IPS-18a (cell line): ENCODE results near the gene ADAP2.
"Not testable (repeated sequence)": the region's sequence is repeated elsewhere in the genome, so short reads cannot be mapped to it uniquely, and the experiment has no call there.

Experiments used
- H3K27ac ChIP-seq: one replicate; pipeline ENCODE4 v1.5.1; 2013; ENCODE audit warnings: low read length
- H3K27me3 ChIP-seq: one replicate; pipeline ENCODE4 v1.6.1; 2013; ENCODE audit warnings: mild to moderate bottlenecking, low read length; ENCODE audit not compliant: control insufficient read depth, insufficient read depth
- H3K36me3 ChIP-seq: one replicate; pipeline ENCODE4 v1.6.1; 2013; ENCODE audit warnings: low read depth, low read length; ENCODE audit not compliant: control insufficient read depth
- H3K4me1 ChIP-seq: one replicate; pipeline ENCODE4 v1.6.1; 2013; ENCODE audit warnings: low read depth, low read length; ENCODE audit not compliant: control insufficient read depth
- H3K4me3 ChIP-seq: one replicate; pipeline ENCODE4 v1.5.1; 2013; ENCODE audit warnings: low read length
- H3K9ac ChIP-seq: one replicate; pipeline ENCODE4 v1.6.1; 2013; ENCODE audit warnings: mild to moderate bottlenecking, low read length, moderate library complexity
- H3K9me3 ChIP-seq: one replicate; pipeline ENCODE4 v1.6.1; 2013; ENCODE audit warnings: low read depth, low read length; ENCODE audit not compliant: control insufficient read depth

Gene ADAP2

DNA sequence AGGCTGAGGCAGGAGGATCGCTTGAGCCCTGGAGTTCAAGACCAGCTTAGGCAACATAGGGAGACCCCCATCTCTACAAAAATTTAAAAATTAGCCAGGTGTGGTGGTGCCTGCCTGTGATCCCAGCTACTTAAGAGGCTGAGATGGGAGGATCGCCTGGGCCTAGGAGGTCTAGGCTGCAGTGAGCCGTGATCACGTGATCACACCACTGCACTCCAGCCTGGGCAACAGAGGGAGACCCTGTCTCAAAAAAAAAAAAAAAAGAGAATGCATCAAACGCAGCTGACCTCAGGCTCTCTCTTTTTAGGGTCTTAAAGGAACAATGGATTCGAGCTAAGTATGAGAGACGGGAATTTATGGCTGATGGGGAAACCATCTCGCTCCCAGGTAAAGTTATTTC, 9.8 kb downstream of the ADAP2 start:
- not testable (repeated sequence) for H3K4me1 ChIP-seq, H3K27ac ChIP-seq, H3K27me3 ChIP-seq, H3K36me3 ChIP-seq, H3K4me3 ChIP-seq, H3K9me3 ChIP-seq, H3K9ac ChIP-seq

DNA sequence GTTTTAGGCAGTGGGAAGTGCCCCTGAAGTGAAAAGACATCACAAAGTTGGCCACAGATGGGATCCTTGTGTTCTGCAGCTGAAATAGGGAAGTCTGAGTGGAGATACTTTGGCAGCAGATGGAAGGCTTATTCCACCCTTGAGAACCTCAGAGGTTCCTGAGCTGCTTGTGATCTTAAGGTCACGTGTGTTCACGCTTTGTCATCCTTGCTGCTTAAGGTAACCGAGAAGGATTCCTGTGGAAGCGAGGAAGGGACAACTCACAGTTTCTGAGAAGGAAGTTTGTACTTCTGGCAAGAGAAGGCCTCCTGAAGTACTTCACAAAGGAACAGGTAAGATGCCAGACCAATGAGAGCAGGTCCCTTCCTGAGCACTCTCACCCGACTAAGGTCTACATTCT, 12.2 kb downstream of the ADAP2 start:
- H3K27ac ChIP-seq: no peak overlapping the region

DNA sequence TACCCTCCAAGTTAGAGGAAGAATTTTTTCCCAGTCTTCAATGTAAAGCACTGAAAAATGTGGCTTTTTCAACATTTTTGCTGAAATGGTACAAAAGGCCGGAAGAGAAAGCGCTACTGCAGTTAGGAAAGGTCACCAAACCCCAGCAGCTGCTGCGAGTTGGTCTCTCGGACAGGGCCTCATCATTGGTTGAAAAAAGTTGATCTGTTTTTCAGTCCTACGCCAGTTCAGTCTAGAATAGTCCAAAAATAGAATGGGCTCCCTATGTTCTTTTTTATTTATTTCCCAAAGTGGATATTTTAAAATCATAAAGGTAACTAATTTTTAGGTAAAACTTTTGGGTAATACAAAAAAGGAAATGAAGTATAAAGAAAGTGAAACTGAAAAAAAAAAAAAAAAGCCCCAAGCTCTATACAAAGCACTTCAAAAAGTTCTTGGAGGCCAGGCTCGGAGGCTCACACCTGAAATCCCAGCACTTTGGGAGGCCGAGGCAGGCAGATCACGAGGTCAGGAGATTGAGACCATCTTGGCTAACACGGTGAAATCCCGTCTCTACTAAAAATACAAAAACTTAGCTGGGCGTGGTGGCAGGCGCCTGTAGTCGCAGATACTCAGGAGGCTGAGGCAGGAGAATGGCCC, 17.4 kb downstream of the ADAP2 start:
- H3K4me1 ChIP-seq: no peaks in the 10 kb centered on the region
- H3K36me3 ChIP-seq: no peaks in the 10 kb centered on the region
- H3K9me3 ChIP-seq: no peaks in the 10 kb centered on the region
- H3K27me3 ChIP-seq: no peaks in the 10 kb centered on the region
- H3K9ac ChIP-seq: no peak overlapping the region
- H3K4me3 ChIP-seq: no peak overlapping the region
- H3K27ac ChIP-seq: no peak overlapping the region

More for the DNA sequence above, 12.2 kb downstream of the ADAP2 start:
- Histone ChIP-seq H3K9ac (no peak overlapping the region), H3K9me3 (no peaks in the 10 kb centered on the region), H3K36me3 (no peaks in the 10 kb centered on the region), H3K4me3 (no peak overlapping the region), H3K27me3 (no peaks in the 10 kb centered on the region), H3K4me1 (no peaks in the 10 kb centered on the region)

DNA sequence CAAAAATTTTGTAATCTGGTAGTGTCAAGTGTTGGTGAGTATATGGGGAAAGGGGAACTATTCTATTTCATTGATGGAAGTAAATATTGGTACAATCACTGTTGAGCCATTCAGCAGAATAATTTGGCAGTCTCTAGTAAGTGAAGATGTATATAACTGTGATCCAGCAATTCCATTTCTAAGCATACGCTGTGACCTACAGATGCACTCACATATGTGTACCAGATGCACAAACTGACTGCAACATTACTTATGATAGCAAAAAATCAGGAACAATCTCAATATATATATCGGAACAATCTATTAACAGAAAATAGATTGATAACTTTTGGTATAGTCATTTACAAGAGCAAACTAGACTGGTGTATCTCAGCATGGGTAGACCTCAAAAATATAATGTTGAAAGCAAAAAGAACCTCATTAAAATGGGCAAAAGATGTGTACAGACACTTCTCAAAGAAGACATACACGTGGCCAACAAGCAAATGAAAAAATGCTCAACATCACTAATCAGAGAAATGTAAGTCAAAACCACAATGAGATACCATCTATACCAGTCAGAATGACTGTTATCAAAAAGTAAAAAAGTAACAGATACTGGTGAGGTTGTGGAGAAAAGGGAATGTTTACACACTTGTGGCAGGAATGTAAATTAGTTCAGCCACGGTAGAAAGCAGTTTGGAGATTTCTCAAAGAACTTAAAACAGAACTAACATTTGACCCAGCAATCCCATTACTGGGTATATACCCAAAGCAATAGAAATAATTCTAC, 20.7 kb downstream of the ADAP2 start:
- Histone ChIP-seq H3K9ac (no peak overlapping the region), H3K4me1 (no peaks in the 10 kb centered on the region), H3K9me3 (no peaks in the 10 kb centered on the region), H3K27me3 (no peaks in the 10 kb centered on the region), H3K27ac (no peak overlapping the region), H3K36me3 (no peaks in the 10 kb centered on the region), H3K4me3 (no peak overlapping the region)

DNA sequence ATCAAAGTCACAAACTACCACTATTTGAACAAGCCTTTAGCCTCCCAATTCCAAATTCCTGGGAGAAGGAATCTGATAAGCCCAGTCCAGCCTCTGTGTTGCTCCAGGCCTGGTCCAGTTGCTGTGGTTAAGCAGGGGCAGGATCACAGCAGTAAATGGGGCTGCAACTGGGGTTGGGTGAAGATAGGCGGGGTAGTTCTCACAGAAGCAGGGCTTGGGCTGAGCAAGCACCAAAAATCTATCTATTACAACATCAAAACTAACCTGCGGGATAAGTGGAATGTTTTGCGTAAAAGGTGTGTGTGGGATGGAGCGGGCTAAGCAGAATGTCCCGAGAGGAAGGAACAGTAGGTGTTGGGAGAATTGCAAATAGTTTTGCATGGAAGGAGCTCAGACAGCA, 26.1 kb downstream of the ADAP2 start:
- H3K27ac ChIP-seq: no peak overlapping the region
- no peak overlapping the region for H3K4me3 ChIP-seq
- no peaks in the 10 kb centered on the region for H3K4me1 ChIP-seq
- no peak overlapping the region for H3K9ac ChIP-seq
- H3K36me3 ChIP-seq: no peaks in the 10 kb centered on the region
- no peaks in the 10 kb centered on the region for H3K9me3 ChIP-seq
- H3K27me3 ChIP-seq: no peaks in the 10 kb centered on the region

DNA sequence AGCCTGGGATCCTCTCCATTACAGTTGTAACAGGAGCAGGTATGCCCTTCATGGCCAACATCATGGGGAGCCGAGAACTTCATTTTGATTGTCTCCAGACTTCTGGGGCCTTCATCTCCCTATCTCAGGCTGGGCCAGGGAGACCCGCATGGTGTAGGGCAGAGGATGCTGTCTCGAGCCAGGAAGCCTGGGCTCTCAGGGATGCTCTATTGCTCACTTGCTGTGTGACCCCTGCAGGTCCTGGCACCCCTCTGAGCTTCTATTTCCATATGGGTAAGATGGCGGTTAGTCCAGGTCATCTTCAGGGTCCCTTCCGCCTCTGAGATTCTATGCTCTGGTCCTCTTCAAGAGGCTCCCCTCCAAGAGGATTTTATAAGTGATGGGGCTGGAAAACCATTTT, 28.4 kb downstream of the ADAP2 start:
- H3K27ac ChIP-seq: no peak overlapping the region
- no peak overlapping the region for H3K4me3 ChIP-seq
- H3K36me3 ChIP-seq: no peaks in the 10 kb centered on the region
- no peaks in the 10 kb centered on the region for H3K4me1 ChIP-seq
- no peak overlapping the region for H3K9ac ChIP-seq
- H3K27me3 ChIP-seq: no peaks in the 10 kb centered on the region
- H3K9me3 ChIP-seq: no peaks in the 10 kb centered on the region

DNA sequence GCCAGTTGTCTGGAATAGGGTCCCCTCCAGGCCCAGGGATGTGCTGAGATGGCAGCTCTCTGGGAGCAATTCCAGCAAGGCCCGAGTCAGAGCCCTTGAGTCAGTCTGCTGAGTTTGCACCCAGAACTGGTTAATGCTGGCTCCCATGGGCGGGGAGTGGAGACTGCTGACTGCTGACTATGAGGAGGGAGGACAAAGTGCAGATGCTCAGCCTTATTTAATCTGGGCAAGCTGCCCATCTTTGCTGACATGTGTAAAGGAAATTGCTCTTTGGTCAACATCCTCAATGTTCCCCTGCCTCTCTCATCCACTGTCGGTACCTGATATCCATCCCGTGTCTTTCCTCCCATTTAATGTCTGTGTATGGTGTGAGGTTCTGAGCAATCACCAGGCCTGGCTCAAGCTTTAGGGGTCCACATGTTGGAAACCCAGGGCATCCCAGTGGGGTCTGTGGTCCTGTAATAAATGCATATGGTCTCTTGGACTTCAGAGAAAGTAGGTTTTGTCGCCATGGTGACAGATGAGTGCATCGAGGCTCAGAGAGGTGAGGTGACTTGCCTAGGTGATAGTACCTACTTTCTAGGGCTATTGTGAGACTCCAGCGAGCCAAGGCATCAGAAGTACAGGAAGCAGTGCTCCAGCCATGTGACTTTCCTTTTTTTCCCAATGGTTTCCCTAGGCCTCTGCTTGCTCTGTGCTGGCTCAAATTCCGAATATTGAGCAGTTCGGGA, 29.1 kb downstream of the ADAP2 start:
- H3K27me3 ChIP-seq: no peaks in the 10 kb centered on the region
- no peak overlapping the region for H3K27ac ChIP-seq
- no peaks in the 10 kb centered on the region for H3K4me1 ChIP-seq
- H3K4me3 ChIP-seq: no peak overlapping the region
- H3K9ac ChIP-seq: no peak overlapping the region
- H3K36me3 ChIP-seq: no peaks in the 10 kb centered on the region
- H3K9me3 ChIP-seq: no peaks in the 10 kb centered on the region

DNA sequence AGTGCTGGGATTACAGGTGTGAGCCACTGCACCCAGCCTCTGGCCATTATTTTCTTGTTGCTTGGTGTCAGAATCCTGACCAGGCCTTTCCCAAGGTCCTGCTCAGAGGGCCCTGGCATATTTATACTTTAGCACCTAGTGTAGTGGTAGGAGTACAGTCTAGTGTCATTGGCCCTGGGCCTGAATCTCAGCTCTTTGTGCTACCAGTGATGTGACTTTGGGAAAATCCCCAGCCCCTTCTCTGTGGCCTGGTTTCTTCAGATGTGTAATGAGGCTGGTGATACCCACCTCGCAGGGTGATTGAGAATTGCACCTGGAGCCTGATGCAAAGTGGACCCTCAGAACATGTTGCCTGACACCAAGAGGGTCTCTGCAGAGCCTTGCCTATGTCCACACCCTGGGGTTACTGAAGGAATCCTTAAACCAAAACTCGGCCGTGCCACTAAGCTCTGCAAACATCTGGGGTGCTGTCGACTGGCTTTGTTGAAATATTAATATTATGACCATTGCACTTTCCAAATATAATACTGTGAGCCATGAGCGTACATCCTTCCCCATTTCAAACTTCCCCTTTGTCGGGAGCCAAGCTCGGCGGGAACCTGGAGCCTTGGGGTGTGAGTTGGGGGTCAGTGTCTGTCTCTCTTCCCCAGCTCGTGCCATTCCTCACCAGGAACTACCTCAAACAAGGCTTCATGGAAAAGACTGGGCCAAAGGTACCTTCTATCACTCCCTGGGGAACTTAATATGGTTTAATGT, 31.1 kb downstream of the ADAP2 start:
- Histone ChIP-seq H3K4me1 (peaks cover 8% of the 10 kb centered on the region), H3K36me3 (no peaks in the 10 kb centered on the region), H3K4me3 (no peak overlapping the region), H3K9ac (no peak overlapping the region), H3K9me3 (no peaks in the 10 kb centered on the region), H3K27ac (no peak overlapping the region), H3K27me3 (no peaks in the 10 kb centered on the region)

DNA sequence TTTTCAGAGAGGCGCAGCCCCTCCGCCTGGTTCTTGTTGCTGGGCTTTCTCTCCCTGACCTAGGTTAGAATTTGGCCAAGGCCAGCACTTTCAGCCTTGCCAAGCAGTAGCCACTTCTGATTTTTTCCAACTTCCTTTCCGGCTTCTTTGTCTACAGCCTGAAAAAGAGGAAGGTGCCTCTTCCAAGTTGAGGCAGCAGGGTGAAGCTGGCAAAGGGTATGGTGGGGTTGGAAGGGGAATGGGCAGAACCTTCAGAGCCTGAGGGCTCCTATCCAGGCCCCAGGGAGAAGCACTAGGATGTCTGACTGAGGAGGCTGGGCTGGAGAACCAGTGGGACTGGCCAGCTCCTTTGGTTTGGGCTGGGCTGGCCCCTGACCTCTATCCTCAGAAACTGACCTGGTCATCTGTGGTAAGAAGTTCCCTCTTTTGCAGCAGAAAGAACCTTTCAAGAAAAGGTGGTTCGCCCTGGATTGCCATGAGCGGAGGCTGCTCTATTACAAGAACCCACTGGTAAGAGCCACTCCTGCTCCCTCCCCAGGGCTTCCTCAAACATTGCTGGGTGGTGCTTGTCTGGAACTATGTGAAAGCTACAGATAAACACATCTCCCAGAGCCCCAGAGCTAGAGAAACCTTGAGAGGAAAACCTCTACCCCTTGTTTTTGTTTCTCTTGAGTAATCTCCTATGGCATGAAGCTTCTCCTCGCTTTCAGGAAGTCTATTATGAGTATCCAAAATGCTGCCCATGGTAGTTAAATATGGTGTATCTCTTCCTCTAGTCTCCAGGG, 32.5 kb downstream of the ADAP2 start:
- Histone ChIP-seq H3K27me3 (no peaks in the 10 kb centered on the region), H3K27ac (no peak overlapping the region), H3K9ac (no peak overlapping the region), H3K9me3 (no peaks in the 10 kb centered on the region), H3K4me1 (peaks cover 8% of the 10 kb centered on the region), H3K36me3 (no peaks in the 10 kb centered on the region), H3K4me3 (no peak overlapping the region)

DNA sequence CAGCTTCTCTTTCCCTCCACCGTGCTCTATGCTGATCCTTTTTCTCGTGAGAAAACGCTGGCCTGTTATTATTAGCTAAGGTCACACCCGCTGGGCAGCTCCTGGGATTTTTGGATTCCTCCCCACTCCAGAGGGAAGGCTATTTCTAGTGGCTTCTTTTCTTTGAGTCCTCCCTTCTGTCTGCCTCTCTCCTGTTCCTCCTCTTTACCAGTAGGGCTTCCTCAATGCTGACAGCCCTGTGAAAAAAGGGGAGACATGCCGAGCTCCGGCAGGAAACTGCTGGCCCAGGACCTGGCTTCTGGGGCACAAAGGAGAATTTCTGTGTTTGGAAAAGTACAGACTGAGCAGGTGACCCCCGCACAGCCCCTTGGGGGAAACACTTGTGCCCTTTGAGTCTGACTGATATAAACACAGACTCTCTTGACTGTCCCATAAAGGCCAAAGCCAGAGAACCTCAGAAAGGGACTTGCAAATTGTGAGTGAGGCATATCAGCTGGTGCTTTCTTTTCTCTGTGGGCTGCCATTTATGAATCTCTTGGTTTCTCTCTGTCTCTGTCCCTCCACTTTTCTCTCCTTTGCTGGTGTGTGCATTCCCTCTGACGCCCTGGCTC, 35.1 kb downstream of the ADAP2 start:
- no peaks in the 10 kb centered on the region for H3K36me3 ChIP-seq
- no peaks in the 10 kb centered on the region for H3K27me3 ChIP-seq
- no peak overlapping the region for H3K27ac ChIP-seq
- no peak overlapping the region for H3K4me3 ChIP-seq
- H3K9me3 ChIP-seq: no peaks in the 10 kb centered on the region
- peaks cover 19% of the 10 kb centered on the region for H3K4me1 ChIP-seq
- H3K9ac ChIP-seq: peak overlapping the region; percentile 9
